Glutamatergic neuron (in vitro differentiated cells): ENCODE results near the gene TAS2R50. TPM values are rescaled to one million over a fixed set of nuclear protein-coding genes. Genes with fewer than 3 reads are reported as not detected.
"Not testable (repeated sequence)": the region's sequence is repeated elsewhere in the genome, so short reads cannot be mapped to it uniquely, and the experiment has no call there.

Source experiments
- DNase-seq: peaks from one replicate; pipeline ENCODE4 v3.0.0; 2022
- H3K27ac Mint-ChIP-seq: one replicate; pipeline ENCODE4 v1.8.0; 2020; ENCODE audit warnings: mild to moderate bottlenecking, mixed read lengths, inconsistent platforms; ENCODE audit not compliant: unreplicated experiment
- H3K27me3 Mint-ChIP-seq: one replicate; pipeline ENCODE4 v1.8.0; 2020; ENCODE audit warnings: mild to moderate bottlenecking, moderate library complexity, mixed read lengths, inconsistent platforms; ENCODE audit not compliant: unreplicated experiment
- H3K36me3 Mint-ChIP-seq: one replicate; pipeline ENCODE4 v1.8.0; 2020; ENCODE audit warnings: mild to moderate bottlenecking, mixed read lengths, inconsistent platforms; ENCODE audit not compliant: unreplicated experiment
- H3K4me1 Mint-ChIP-seq: one replicate; pipeline ENCODE4 v1.8.0; 2020; ENCODE audit warnings: mild to moderate bottlenecking, low read depth, mixed read lengths, inconsistent platforms; ENCODE audit not compliant: unreplicated experiment
- H3K4me3 Mint-ChIP-seq: one replicate; pipeline ENCODE4 v1.8.0; 2020; ENCODE audit warnings: mild to moderate bottlenecking, mixed read lengths, inconsistent platforms; ENCODE audit not compliant: unreplicated experiment
- H3K9me3 Mint-ChIP-seq: one replicate; pipeline ENCODE4 v1.8.0; 2020; ENCODE audit warnings: mild to moderate bottlenecking, moderate library complexity, mixed read lengths, inconsistent platforms; ENCODE audit not compliant: unreplicated experiment
- long read RNA-seq: library from polyadenylated mRNA; unstranded; transcript quantifications from one replicate; pipeline ENCODE4 v2.0.0, GENCODE V29; 2020; ENCODE audit not compliant: unreplicated experiment
- total RNA-seq: library from RNA; stranded (reverse); fragmentation: NEBNext Ultra II Directional; extraction: Animal tissue kit (Norgen Biotek cat#: 25700); gene quantifications from one replicate; pipeline ENCODE4 v1.2.1, GENCODE V29; 2021; ENCODE audit not compliant: unreplicated experiment
- TF ChIP-seq, protein P1 (sequence below): fragments of 200-600 bp; sonication (generic); IDR thresholded peaks from one replicate; pipeline ENCODE4 v1.5.0; 2021; ENCODE audit not compliant: partially characterized antibody, unreplicated experiment

Gene TAS2R50, protein sequence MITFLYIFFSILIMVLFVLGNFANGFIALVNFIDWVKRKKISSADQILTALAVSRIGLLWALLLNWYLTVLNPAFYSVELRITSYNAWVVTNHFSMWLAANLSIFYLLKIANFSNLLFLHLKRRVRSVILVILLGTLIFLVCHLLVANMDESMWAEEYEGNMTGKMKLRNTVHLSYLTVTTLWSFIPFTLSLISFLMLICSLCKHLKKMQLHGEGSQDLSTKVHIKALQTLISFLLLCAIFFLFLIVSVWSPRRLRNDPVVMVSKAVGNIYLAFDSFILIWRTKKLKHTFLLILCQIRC
- total RNA-seq: 1.3 TPM
- long read RNA-seq: 0 reads

DNA sequence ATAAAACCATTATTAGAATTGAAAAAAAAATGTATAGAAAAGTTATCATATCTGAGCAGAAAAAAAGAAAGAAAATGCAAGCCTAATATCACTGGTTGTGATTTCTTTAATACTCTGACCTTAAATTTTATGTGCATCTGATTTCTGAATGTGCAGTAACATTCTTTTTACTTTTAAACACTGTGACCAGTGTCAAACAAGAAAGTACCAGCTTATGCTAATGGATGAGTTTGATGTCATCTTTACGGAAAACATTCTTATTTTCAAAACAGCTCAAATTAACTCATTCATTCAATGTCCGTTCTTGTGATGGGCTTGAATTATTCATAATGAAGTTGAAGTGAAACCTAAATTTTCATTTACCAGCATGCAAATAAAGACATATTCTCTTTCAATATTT is at the start of gene TAS2R50:
TSS of gene TAS2R50 (minus strand) at position 101 of the 400 bp plus-strand sequence. CDS start at position 49, 52 bp downstream.
- Mint-ChIP-seq H3K4me3 (no peak within 1 kb of the TSS), H3K36me3 (peaks cover 6% of the 10 kb centered on the region), H3K9me3 (no peaks in the 10 kb centered on the region), H3K27ac (no peak within 1 kb of the TSS), H3K4me1 (no peaks in the 10 kb centered on the region), H3K27me3 (no peaks in the 10 kb centered on the region)
- DNase-seq: no peak
- TF ChIP-seq, protein P1, sequence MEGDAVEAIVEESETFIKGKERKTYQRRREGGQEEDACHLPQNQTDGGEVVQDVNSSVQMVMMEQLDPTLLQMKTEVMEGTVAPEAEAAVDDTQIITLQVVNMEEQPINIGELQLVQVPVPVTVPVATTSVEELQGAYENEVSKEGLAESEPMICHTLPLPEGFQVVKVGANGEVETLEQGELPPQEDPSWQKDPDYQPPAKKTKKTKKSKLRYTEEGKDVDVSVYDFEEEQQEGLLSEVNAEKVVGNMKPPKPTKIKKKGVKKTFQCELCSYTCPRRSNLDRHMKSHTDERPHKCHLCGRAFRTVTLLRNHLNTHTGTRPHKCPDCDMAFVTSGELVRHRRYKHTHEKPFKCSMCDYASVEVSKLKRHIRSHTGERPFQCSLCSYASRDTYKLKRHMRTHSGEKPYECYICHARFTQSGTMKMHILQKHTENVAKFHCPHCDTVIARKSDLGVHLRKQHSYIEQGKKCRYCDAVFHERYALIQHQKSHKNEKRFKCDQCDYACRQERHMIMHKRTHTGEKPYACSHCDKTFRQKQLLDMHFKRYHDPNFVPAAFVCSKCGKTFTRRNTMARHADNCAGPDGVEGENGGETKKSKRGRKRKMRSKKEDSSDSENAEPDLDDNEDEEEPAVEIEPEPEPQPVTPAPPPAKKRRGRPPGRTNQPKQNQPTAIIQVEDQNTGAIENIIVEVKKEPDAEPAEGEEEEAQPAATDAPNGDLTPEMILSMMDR: no peak

DNA sequence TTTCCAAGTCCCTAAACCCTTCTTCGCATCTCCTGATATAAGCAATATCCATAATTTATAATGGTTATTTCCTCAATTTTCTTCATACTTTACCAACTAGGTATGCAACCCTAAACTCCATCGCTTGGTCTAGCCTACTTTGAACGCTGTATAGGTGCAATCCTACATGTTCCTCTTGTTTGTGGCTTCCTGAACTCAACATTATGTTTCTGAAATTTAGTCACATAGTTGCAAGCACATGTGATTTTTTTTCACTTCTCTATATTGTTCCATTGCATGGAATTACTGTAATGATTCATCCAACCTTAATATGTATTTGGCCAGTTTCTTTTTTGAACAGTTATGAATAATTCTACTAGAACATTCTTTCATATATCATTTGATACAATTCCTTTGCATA is 47.2 kb upstream of the TAS2R50 start:
- H3K27me3 Mint-ChIP-seq, H3K9me3 Mint-ChIP-seq, H3K4me3 Mint-ChIP-seq, H3K27ac Mint-ChIP-seq, DNase-seq, H3K4me1 Mint-ChIP-seq, H3K36me3 Mint-ChIP-seq: not testable (repeated sequence)

DNA sequence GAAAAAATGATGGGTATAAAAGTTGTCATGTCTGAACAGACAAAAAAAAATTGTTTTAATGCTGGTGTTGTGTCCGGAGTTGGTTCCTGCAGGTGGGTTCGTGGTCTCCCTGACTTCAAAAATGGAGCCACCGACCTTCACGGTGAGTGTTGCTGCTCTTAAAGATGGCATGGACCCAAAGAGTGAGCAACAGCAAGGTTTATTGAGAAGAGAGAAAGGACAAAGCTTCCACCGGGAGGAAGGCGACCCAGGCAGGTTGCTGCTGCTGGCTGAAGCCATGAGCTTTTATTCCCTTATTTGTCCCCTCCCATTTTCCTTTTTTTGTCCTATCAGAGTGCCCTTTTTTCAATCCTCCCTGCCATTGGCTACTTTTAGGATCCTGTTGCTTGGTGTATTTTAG is 44.6 kb upstream of the TAS2R50 start, which contains the start of gene TAS2R31:
TSS of gene TAS2R31 (minus strand) at position 101 of the 400 bp plus-strand sequence. CDS start at position 29, 72 bp downstream.
- H3K9me3 Mint-ChIP-seq: no peaks in the 10 kb centered on the region
- no peaks in the 10 kb centered on the region for H3K4me1 Mint-ChIP-seq
- TF ChIP-seq, protein P1: no peak
- no peak for DNase-seq
- no peak within 1 kb of the TSS for H3K4me3 Mint-ChIP-seq
- no peak within 1 kb of the TSS for H3K27ac Mint-ChIP-seq
- H3K27me3 Mint-ChIP-seq: no peaks in the 10 kb centered on the region
- H3K36me3 Mint-ChIP-seq: no peaks in the 10 kb centered on the region

DNA sequence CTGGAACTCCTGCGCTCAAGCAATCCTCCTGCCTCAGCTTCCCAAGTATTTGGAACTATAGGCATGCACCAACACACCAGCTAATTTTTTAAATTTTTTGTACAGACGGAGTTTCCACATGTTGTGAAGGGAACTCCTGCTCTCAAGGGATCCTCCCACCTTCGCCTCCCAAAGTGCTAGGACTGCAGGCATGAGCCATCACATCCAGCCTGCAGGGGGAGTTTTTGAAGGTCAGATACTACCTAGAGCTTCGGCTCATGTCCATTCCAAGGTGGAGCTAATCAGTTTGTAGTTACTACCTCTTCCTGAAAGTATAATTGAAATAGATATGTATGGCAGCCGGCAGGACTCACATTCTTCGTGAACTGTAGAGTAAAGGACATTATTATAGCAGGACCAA is 39.4 kb upstream of the TAS2R50 start:
- Mint-ChIP-seq H3K9me3 (no peaks in the 10 kb centered on the region), H3K4me1 (no peaks in the 10 kb centered on the region), H3K4me3 (no peak overlapping the region), H3K27ac (no peak overlapping the region), H3K27me3 (no peaks in the 10 kb centered on the region), H3K36me3 (peaks cover 7% of the 10 kb centered on the region)
- DNase-seq: no peak
- TF ChIP-seq, protein P1: no peak

DNA sequence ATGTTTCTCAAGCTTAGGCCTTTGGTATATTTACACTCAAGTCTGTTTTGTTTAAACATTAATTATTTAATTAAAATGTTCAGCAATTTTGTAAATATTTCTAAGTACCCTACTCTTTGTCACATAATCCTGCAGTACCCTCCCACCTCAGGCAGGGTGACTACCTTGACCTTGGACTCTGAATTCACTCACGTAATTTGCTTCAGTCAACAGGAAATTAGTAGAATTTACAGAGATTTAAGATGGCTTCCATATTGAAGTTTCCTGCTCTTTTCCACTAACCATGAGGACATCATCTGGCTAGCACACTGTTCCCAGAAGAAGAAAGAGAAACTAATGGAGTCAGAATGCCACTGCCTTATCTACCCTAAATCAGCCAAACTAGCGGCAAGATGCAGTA is 36.7 kb upstream of the TAS2R50 start:
- H3K9me3 Mint-ChIP-seq: no peaks in the 10 kb centered on the region
- H3K27ac Mint-ChIP-seq: no peak overlapping the region
- TF ChIP-seq, protein P1: no peak
- H3K27me3 Mint-ChIP-seq: no peaks in the 10 kb centered on the region
- no peak overlapping the region for H3K4me3 Mint-ChIP-seq
- no peak for DNase-seq
- H3K36me3 Mint-ChIP-seq: peaks cover 7% of the 10 kb centered on the region
- no peaks in the 10 kb centered on the region for H3K4me1 Mint-ChIP-seq
